GM19372 (cell line): Measurements from ENCODE around the gene OR14A16.

ENCODE experiments used
- ATAC-seq: cut with Tn5 transposase; IDR thresholded peaks from one replicate; pipeline ENCODE4 v1.9.1; 2021; ENCODE audit warnings: mild to moderate bottlenecking, low read depth, moderate library complexity; ENCODE audit not compliant: unreplicated experiment

Gene OR14A16

GRCh38 chr1:247769603-247770002 is 54.3 kb downstream of the OR14A16 start:
- ATAC-seq, result no peak
